RWPE1 (cell line): ENCODE data around the gene ARFGEF2.
A peak's percentile ranks its signal among the peaks of the same experiment; 100 is the strongest.

Experiments used
- CTCF ChIA-PET: fragments of 350-600 bp; sonication (Branson Sonifier 250); formaldehyde crosslinking; extraction: SDS; loops from one replicate; lab custom pipeline; 2021; lab: Yijun Ruan, JAX
- POLR2A ChIA-PET: fragments of 400-600 bp; formaldehyde crosslinking; extraction: SDS; loops from one replicate; lab custom pipeline; 2020; ENCODE audit warnings: antibody characterized with exemption; ENCODE audit not compliant: low non-redundant PET; lab: Yijun Ruan, JAX
- DNase-seq: peaks from one replicate; pipeline ENCODE4 v3.0.0; 2012; ENCODE audit warnings: low spot score
- H3K27ac ChIP-seq: fragments of 450-650 bp; 2 replicates; pipeline ENCODE4 v1.5.1; 2017
- TF ChIP-seq, protein P1 (sequence below): fragments of 450-650 bp; conservative IDR thresholded peaks from 2 replicates; pipeline ENCODE4 v1.5.1; 2017; ENCODE audit warnings: low read depth, mild to moderate bottlenecking

Gene ARFGEF2

DNA sequence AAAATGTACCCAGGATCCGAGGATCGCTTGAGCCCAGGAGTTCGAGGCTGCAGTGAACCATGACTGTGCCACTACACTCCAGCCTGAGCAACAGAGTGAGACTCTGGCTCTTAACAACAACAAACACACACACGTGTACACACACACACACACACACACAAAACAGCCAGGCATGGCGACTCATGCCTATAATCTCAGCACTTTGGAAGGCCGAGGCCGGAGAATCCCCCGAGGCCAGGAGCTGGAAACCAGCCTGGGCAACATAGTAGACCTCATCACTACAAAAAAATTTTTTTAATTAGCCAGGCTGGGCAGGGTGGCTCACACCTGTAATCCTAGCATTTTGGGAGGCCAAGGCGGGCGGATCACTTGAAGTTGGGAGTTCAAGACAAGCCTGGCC lies 23.3 kb upstream of the ARFGEF2 start:
- H3K27ac ChIP-seq = peak overlapping the region; percentile 43
- no peak for DNase-seq
- CTCF ChIA-PET = interaction anchor here (0.6 to 5.8 kb wide), 2 partner anchors 241 to 309 kb away, joined by 4 to 68 read pairs; no protein-coding TSS in a partner anchor
- TF ChIP-seq, protein P1, sequence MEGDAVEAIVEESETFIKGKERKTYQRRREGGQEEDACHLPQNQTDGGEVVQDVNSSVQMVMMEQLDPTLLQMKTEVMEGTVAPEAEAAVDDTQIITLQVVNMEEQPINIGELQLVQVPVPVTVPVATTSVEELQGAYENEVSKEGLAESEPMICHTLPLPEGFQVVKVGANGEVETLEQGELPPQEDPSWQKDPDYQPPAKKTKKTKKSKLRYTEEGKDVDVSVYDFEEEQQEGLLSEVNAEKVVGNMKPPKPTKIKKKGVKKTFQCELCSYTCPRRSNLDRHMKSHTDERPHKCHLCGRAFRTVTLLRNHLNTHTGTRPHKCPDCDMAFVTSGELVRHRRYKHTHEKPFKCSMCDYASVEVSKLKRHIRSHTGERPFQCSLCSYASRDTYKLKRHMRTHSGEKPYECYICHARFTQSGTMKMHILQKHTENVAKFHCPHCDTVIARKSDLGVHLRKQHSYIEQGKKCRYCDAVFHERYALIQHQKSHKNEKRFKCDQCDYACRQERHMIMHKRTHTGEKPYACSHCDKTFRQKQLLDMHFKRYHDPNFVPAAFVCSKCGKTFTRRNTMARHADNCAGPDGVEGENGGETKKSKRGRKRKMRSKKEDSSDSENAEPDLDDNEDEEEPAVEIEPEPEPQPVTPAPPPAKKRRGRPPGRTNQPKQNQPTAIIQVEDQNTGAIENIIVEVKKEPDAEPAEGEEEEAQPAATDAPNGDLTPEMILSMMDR = no peak
- POLR2A ChIA-PET = no interaction called here

DNA sequence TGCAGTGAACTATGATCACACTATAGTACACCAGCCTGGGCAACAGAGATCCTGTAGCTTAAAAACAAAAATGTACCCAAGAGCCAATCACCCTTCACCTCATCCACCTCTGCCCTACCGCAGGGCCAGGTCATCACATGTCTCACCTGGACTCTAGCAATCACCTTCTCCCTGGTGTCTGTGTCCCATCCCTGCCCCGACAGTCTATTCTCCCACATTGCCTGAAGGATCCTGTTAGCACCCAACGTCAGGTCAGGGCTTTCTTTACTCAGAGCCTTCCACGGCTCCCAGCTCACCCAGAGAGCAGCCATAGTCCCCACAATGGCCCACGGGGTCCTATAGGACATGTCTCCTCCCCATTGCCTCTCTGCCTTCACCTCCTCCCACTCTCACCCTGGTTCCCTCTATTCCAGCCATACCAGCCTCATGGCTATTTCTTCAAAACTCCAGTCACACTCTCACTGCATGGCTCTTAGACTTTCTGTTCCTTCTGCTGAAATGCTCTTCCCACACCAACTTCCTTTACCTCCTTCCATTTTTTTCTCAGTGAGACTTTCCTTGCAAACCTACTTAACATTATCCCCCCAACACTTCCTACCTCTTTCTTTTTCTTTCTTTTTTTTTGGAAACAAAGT lies 22.5 kb upstream of the ARFGEF2 start:
- no peak for DNase-seq
- ChIA-PET POLR2A (no interaction called here), CTCF (interaction anchor here (0.6 to 5.8 kb wide), 3 partner anchors 72 to 242 kb away, joined by 3 to 68 read pairs (median 4); no protein-coding TSS in a partner anchor)
- TF ChIP-seq, protein P1 = no peak
- H3K27ac ChIP-seq = no peak overlapping the region

DNA sequence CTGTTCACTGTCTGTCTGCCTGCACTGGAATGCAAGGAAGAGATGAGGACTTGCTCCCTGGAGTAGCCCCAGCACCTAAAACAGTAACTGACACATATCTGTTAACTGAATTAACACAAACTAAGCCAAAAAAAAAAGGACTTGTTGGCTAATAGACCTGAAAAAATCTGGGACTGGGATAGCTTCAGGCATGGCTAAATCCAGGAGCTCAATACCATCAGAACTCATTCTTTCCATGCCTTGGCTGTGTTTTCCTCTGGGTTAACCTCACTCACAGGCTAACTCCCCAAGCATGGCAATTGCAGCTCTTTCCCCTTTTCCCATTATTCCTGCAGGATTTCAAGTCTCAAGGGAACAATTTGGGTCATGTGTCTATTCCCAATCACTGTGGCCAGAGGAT lies 21.6 kb upstream of the ARFGEF2 start:
- DNase-seq = no peak
- H3K27ac ChIP-seq = no peak overlapping the region
- POLR2A ChIA-PET = no interaction called here
- CTCF ChIA-PET = interaction anchor here (0.7 to 5.8 kb wide), 4 partner anchors 73 to 264 kb away, joined by 3 to 68 read pairs (median 4); no protein-coding TSS in a partner anchor
- TF ChIP-seq, protein P1 = no peak

DNA sequence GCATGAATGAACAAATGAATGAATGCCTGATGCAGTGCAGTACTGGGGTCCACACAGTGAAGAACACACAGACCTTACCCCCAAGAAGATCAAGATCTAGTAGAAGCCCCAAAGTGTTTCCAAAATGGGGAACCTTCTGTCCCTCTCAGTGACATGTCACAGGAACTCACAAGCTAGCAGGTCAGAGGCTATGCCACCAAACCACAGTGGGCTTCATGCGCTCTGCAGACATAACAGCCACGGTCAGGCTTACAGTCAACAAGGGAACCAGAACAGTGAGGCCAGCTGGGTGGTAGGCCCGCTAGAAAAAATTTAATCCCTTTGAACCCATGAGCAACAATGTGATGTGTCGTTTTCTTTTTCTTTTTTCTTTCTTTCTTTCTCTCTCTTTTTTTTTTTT lies 20.2 kb upstream of the ARFGEF2 start:
- H3K27ac ChIP-seq = no peak overlapping the region
- TF ChIP-seq, protein P1 = no peak
- DNase-seq = no peak
- POLR2A ChIA-PET = no interaction called here
- CTCF ChIA-PET = interaction anchor here (0.6 to 5.8 kb wide), 2 partner anchors 41 to 244 kb away, joined by 3 to 68 read pairs; no protein-coding TSS in a partner anchor

DNA sequence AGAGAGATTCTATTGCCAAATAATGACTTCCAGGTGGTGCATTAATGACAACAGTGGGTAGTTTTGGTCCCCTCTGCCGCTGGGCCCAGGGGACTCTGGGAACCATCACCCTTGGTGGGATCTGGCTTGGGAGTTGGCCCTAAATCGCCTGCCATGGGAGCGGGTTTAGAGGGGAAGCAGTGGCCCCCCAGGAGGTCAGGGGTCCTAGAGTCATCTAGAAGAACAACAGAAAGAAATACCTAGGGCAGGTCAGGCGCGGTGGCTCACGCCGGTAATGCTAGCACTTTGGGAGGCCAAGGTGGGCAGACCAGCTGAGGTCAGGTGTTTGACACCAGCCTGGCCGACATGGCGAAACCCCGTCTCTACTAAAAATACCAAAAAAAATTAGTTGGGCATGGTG lies 17.8 kb upstream of the ARFGEF2 start:
- ChIA-PET CTCF (interaction anchor here (0.6 to 9.0 kb wide), 4 partner anchors 22 to 269 kb away, joined by 3 to 155 read pairs (median 11); no protein-coding TSS in a partner anchor), POLR2A (no interaction called here)
- H3K27ac ChIP-seq = no peak overlapping the region
- TF ChIP-seq, protein P1 = no peak
- DNase-seq = no peak

DNA sequence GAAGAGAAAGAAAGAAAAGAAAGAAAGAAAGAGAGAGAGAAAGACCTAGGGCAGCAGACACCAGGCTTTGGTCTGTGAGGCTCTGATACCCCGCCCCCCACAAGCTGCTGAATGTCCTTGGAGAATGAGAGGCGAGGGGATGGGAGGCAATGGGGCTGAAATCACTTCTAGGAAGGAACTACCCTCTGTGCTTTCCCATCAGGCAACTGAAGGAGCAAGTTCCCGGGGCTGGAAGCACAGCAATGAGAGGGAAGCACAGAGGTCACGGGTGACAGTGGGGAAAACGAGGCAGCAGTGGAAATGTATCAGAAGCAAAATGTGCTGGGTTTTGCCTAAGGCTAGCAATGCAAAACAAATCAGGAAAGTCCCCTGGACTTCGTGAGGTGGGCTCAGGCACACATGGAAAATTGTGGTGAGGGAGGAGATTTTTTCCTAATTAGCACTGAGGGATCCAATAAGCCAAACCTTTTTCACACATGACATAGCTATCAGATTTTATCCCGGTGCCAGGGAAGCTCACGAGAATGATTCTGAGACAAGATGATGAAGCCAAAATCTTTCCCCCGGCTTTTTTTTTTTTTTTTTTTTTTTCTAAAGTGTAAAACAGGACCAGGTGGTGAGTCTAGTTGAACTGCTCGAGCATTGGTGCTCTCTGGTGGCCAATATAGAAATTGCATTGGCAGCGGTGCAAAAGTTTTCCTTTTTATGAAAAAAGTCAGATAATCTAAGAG lies 16.8 kb upstream of the ARFGEF2 start:
- TF ChIP-seq, protein P1 = peak; percentile 97
- ChIA-PET POLR2A (no interaction called here), CTCF (interaction anchor here (0.5 to 9.0 kb wide), 39 partner anchors 13 to 1215 kb away, joined by 3 to 155 read pairs (median 4); partner anchors contain the start of gene PREX1)
- peak; percentile 86 for DNase-seq
- H3K27ac ChIP-seq = no peak overlapping the region
